BE2C (cell line): ENCODE data around the gene ARAP2.

Experiments used
- DNase-seq: peaks from one replicate; pipeline ENCODE4 v3.0.0-alpha.2; 2020
- H3K27me3 ChIP-seq: fragments of 250-450 bp; sonication (Bioruptor Pico); 2 replicates; pipeline ENCODE4 v1.5.1; 2020; ENCODE audit warnings: mild to moderate bottlenecking
- H3K36me3 ChIP-seq: fragments of 250-450 bp; sonication (Bioruptor Pico); 2 replicates; pipeline ENCODE4 v1.5.1; 2020; ENCODE audit warnings: mild to moderate bottlenecking
- H3K4me1 ChIP-seq: fragments of 250-450 bp; sonication (Bioruptor Pico); 2 replicates; pipeline ENCODE4 v1.5.1; 2020
- H3K4me3 ChIP-seq: 2 replicates; pipeline ENCODE4 v1.5.1; 2011; ENCODE audit warnings: low read depth, low read length
- H3K9me3 ChIP-seq: fragments of 250-450 bp; sonication (Bioruptor Pico); 2 replicates; pipeline ENCODE4 v1.5.1; 2020
- TF ChIP-seq, protein P1 (sequence below): IDR thresholded peaks from 2 replicates; pipeline ENCODE4 v1.5.1; 2012; ENCODE audit warnings: mild to moderate bottlenecking, low read depth, low read length

ARAP2 gene

DNA sequence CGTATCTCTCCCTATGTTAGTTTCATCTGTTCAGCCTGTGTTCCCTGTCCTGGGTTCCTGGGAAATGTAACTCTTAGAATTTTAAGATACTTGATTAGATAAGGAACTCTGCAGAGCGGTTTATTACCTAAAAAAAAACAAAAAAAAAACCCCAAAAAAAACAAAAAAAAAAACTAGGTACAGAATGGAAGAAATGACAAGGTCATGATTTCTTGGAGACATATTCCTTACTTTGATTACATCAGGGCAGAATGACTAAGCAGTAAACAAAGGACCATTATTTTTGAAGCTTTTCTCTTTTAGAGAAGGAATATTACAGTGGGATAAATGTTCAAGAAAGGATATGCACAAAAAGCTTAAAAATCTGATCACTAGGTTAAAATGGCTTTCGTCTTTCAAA lies 171.8 kb downstream of the ARAP2 start:
- no peak for DNase-seq
- no peaks in the 10 kb centered on the region for H3K36me3 ChIP-seq
- no peak overlapping the region for H3K4me3 ChIP-seq
- no peaks in the 10 kb centered on the region for H3K27me3 ChIP-seq
- no peaks in the 10 kb centered on the region for H3K4me1 ChIP-seq
- TF ChIP-seq, protein P1, sequence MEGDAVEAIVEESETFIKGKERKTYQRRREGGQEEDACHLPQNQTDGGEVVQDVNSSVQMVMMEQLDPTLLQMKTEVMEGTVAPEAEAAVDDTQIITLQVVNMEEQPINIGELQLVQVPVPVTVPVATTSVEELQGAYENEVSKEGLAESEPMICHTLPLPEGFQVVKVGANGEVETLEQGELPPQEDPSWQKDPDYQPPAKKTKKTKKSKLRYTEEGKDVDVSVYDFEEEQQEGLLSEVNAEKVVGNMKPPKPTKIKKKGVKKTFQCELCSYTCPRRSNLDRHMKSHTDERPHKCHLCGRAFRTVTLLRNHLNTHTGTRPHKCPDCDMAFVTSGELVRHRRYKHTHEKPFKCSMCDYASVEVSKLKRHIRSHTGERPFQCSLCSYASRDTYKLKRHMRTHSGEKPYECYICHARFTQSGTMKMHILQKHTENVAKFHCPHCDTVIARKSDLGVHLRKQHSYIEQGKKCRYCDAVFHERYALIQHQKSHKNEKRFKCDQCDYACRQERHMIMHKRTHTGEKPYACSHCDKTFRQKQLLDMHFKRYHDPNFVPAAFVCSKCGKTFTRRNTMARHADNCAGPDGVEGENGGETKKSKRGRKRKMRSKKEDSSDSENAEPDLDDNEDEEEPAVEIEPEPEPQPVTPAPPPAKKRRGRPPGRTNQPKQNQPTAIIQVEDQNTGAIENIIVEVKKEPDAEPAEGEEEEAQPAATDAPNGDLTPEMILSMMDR = no peak
- H3K9me3 ChIP-seq = no peaks in the 10 kb centered on the region

DNA sequence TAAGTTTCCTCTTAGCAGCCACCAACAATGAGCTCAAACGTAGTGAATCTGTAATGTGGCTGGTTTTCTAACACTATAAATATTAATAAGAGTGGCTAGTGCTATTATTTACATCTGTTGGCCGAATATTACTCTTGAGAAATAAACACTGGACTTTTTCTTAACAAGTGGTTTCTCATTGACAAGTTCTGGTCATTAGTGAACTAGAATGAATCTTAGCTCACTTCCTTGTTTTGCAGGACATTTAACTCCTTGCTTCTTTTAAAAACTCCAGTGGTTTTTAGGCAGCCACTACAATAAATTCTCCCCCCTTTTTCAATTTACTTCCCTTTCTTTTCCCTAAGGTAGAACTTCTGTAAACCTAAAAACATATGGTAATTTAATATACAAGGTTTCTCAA lies 177.2 kb downstream of the ARAP2 start:
- Histone ChIP-seq H3K36me3 (no peaks in the 10 kb centered on the region), H3K4me3 (no peak overlapping the region), H3K9me3 (no peaks in the 10 kb centered on the region), H3K4me1 (no peaks in the 10 kb centered on the region), H3K27me3 (no peaks in the 10 kb centered on the region)
- no peak for DNase-seq
- TF ChIP-seq, protein P1 = no peak

DNA sequence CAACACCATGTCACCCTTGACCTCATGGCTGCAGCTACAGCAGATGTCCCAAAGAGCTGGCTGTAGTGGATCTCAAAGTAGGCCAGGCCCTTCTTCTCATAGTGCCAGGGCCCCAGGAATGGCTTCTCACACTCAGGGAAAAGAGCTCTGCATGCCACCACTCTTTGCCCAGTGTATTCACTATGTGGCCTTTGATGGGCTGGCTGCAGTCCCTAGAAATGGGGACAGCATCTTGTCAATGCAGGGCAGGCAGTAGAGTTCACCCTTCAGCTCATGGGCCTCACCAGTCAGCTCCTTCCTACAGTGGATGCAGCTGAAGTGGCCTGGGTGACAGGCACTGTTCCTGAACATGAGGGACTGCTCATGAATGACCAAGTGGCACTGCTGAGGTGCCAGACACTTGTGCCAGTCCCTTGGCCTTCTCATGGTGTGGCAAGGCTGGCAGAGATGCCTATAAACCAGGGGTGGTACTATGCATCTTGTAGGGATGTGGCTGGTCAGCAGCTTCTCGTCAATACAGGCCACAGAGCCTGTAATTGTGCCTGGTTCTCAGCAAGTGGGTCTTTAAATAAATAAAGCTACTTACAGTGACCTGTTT lies 178.9 kb downstream of the ARAP2 start:
- no peaks in the 10 kb centered on the region for H3K4me1 ChIP-seq
- no peak for DNase-seq
- no peaks in the 10 kb centered on the region for H3K27me3 ChIP-seq
- H3K4me3 ChIP-seq = no peak overlapping the region
- H3K36me3 ChIP-seq = no peaks in the 10 kb centered on the region
- H3K9me3 ChIP-seq = no peaks in the 10 kb centered on the region
- TF ChIP-seq, protein P1 = no peak

DNA sequence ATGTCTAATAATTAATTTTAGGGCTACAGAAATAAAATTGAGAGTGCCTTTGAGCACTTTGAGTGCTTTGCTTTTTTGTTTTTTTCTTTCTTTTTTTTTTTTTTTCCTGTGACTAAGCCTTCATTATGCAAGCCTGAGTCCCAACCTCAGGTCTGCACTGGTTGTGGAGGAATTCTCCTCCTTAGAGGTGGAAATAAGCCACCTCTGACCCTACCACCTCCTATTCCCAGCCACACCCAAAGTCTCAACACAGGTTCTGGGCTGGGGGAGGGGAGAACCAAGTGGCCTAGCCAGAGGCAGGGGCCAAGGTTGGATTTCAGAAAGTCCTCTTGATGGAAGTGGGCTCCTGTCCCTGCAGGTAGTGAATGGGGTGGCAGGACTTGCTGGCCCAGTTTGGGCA lies 180.2 kb downstream of the ARAP2 start:
- H3K4me1 ChIP-seq = no peaks in the 10 kb centered on the region
- TF ChIP-seq, protein P1 = no peak
- no peak for DNase-seq
- H3K9me3 ChIP-seq = no peaks in the 10 kb centered on the region
- no peak overlapping the region for H3K4me3 ChIP-seq
- no peaks in the 10 kb centered on the region for H3K27me3 ChIP-seq
- H3K36me3 ChIP-seq = no peaks in the 10 kb centered on the region

DNA sequence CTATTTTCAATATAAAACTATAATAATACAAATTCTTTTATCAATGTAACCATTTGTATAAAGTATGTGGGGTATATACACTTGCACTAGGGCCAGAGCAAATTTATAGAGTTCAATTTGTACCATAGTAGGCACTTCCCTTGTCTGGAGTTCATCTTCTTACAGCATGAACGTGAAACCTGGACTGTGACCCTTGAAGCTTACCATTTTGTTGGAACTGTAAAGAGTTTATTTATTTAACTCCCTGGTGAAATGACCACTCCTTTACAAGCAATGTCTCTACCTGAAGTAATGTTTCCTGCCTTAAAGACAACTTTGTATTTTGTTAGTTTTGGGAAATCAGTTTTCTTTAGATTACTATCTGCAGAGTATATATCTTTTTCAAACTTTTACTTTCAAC lies 188.2 kb downstream of the ARAP2 start:
- Histone ChIP-seq H3K27me3 (no peaks in the 10 kb centered on the region), H3K36me3 (no peaks in the 10 kb centered on the region), H3K4me3 (no peak overlapping the region), H3K4me1 (no peaks in the 10 kb centered on the region), H3K9me3 (no peaks in the 10 kb centered on the region)
- DNase-seq = no peak
- TF ChIP-seq, protein P1 = no peak

DNA sequence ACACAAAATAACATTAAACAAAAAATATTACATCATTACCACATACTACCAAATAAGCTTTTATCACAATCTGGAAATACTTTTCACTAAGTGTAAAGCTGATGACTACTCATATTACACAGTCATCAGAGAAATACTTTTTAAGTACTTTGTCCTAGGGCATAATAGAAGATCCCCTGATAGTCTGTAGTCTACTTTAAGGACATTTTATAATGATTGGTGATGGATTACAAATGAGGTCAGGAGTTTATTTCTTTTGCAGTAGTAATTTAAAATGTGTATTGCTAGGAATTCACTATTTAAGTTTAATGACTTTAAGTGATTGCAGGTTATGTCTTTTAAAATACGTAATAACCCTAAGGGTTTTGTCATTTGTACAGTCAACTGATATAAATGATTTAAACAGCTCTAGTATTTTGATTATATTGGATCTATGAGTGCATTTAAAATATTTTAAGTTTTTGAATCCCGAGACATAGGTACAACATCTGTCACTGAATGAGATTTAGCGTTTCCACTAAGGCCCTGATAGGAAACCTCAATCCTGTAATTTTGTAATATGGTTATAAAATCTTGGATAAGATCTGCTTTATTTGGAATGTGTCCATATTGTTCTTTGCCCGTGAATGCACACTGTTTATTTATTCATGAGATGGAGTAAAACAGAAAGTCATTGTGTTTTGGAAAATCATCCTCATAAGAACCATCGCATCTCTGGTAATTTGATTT lies 189.5 kb downstream of the ARAP2 start:
- Histone ChIP-seq H3K36me3 (no peaks in the 10 kb centered on the region), H3K9me3 (no peaks in the 10 kb centered on the region), H3K4me1 (no peaks in the 10 kb centered on the region), H3K4me3 (no peak overlapping the region), H3K27me3 (no peaks in the 10 kb centered on the region)
- TF ChIP-seq, protein P1 = no peak
- no peak for DNase-seq
